ENCODE results near the gene B3GALNT2.

Gene B3GALNT2

GRCh38 chr1:235421751-235422150 is 82.5 kb downstream of the B3GALNT2 start:
- H3K4me3 ChIP-seq (ENCODE audit: low read depth, low read length) = no peak overlapping the region
- no peak for DNase-seq (ENCODE audit: low read depth)
- TF ChIP-seq CTCF (conservative IDR thresholded peaks at IDR 0.05; ENCODE audit: low read depth, low read length) = no peak

GRCh38 chr1:235417086-235417697 is 87.1 kb downstream of the B3GALNT2 start:
- no peak overlapping the region for H3K4me3 ChIP-seq (ENCODE audit: low read depth, low read length)
- peak; percentile 89 for DNase-seq (ENCODE audit: low read depth)
- peak; percentile 81 for TF ChIP-seq CTCF (conservative IDR thresholded peaks at IDR 0.05; ENCODE audit: low read depth, low read length)

GRCh38 chr1:235416662-235417049 is 87.6 kb downstream of the B3GALNT2 start:
- H3K4me3 ChIP-seq (ENCODE audit: low read depth, low read length) = no peak overlapping the region
- DNase-seq (ENCODE audit: low read depth) = peak; percentile 57
- TF ChIP-seq CTCF (conservative IDR thresholded peaks at IDR 0.05; ENCODE audit: low read depth, low read length) = no peak

- H3K4me3 ChIP-seq (ENCODE audit: low read depth, low read length) = no peak overlapping the region
- peak; percentile 92 for DNase-seq (ENCODE audit: low read depth)
- peak; percentile 92 for TF ChIP-seq CTCF (conservative IDR thresholded peaks at IDR 0.05; ENCODE audit: low read depth, low read length)
Observed at GRCh38 chr1:235415008-235415904, 89.0 kb downstream of the B3GALNT2 start.

GRCh38 chr1:235411489-235412486 is 92.5 kb downstream of the B3GALNT2 start:
- no peak overlapping the region for H3K4me3 ChIP-seq (ENCODE audit: low read depth, low read length)
- DNase-seq (ENCODE audit: low read depth) = no peak
- TF ChIP-seq CTCF (conservative IDR thresholded peaks at IDR 0.05; ENCODE audit: low read depth, low read length) = no peak

- DNase-seq (ENCODE audit: low read depth) = no peak
- no peak overlapping the region for H3K4me3 ChIP-seq (ENCODE audit: low read depth, low read length)
- no peak for TF ChIP-seq CTCF (conservative IDR thresholded peaks at IDR 0.05; ENCODE audit: low read depth, low read length)
Observed at GRCh38 chr1:235410467-235410866, 93.8 kb downstream of the B3GALNT2 start.
